Neural crest cell (in vitro differentiated cells): Measurements from ENCODE around the gene SSH2. TPM values are rescaled to one million over a fixed set of nuclear protein-coding genes. Genes with fewer than 3 reads are reported as not detected.
A peak's percentile ranks its signal among the peaks of the same experiment; 100 is the strongest.
"Not testable (repeated sequence)": the region's sequence is repeated elsewhere in the genome, so short reads cannot be mapped to it uniquely, and the experiment has no call there.

Experiments used
- DNase-seq: peaks from one replicate; pipeline ENCODE4 v3.0.0; 2021; ENCODE audit warnings: low read depth, mixed read lengths, low spot score
- H3K27ac Mint-ChIP-seq: one replicate; pipeline ENCODE4 v1.8.0; 2021; ENCODE audit warnings: mild to moderate bottlenecking, mixed read lengths; ENCODE audit not compliant: unreplicated experiment
- H3K27me3 Mint-ChIP-seq: 2 replicates; pipeline ENCODE4 v1.8.0; 2021; ENCODE audit warnings: low read depth, mild to moderate bottlenecking, mixed read lengths
- H3K36me3 Mint-ChIP-seq: 2 replicates; pipeline ENCODE4 v1.8.0; 2021; ENCODE audit warnings: low read depth, mild to moderate bottlenecking, mixed read lengths
- H3K4me1 Mint-ChIP-seq: 2 replicates; pipeline ENCODE4 v1.8.0; 2021; ENCODE audit warnings: mixed read lengths
- H3K4me3 Mint-ChIP-seq: one replicate; pipeline ENCODE4 v1.8.0; 2021; ENCODE audit warnings: mild to moderate bottlenecking, mixed read lengths
- H3K9me3 Mint-ChIP-seq: 2 replicates; pipeline ENCODE4 v1.8.0; 2021; ENCODE audit warnings: mixed read lengths
- CTCF ChIP-seq: fragments of 200-600 bp; sonication (generic); conservative IDR thresholded peaks from 2 replicates; pipeline ENCODE4 v1.5.0; 2021; ENCODE audit warnings: antibody characterized with exemption, mild to moderate bottlenecking
- total RNA-seq: library from RNA; stranded (reverse); gene quantifications from 2 replicates; pipeline ENCODE4 v1.2.1, GENCODE V29; 2021

Gene SSH2
- total RNA-seq, 1 donor from 2014 or later = 29.2 TPM

- no peak for TF ChIP-seq CTCF
- no peak for DNase-seq
- Mint-ChIP-seq H3K4me1 (peaks cover 16% of the 10 kb centered on the region), H3K4me3 (no peak overlapping the region), H3K27ac (no peak overlapping the region), H3K9me3 (no peaks in the 10 kb centered on the region), H3K36me3 (no peaks in the 10 kb centered on the region), H3K27me3 (no peaks in the 10 kb centered on the region)
Observed at GRCh38 chr17:29682987-29683386, 247.0 kb downstream of the SSH2 start.

- no peak for TF ChIP-seq CTCF
- H3K27ac Mint-ChIP-seq = no peak overlapping the region
- no peak for DNase-seq
- H3K4me1 Mint-ChIP-seq = peaks cover 20% of the 10 kb centered on the region
- no peaks in the 10 kb centered on the region for H3K27me3 Mint-ChIP-seq
- H3K9me3 Mint-ChIP-seq = no peaks in the 10 kb centered on the region
- peaks cover 2% of the 10 kb centered on the region for H3K36me3 Mint-ChIP-seq
- H3K4me3 Mint-ChIP-seq = no peak overlapping the region
Observed at GRCh38 chr17:29682054-29682453, 248.0 kb downstream of the SSH2 start.

- Mint-ChIP-seq H3K9me3 (no peaks in the 10 kb centered on the region), H3K4me1 (peaks cover 18% of the 10 kb centered on the region), H3K4me3 (no peak overlapping the region), H3K27ac (no peak overlapping the region), H3K36me3 (peaks cover 4% of the 10 kb centered on the region), H3K27me3 (no peaks in the 10 kb centered on the region)
- no peak for DNase-seq
- no peak for TF ChIP-seq CTCF
Observed at GRCh38 chr17:29677824-29678223, 252.2 kb downstream of the SSH2 start.

- Mint-ChIP-seq H3K36me3 (peaks cover 6% of the 10 kb centered on the region), H3K4me1 (peaks cover 14% of the 10 kb centered on the region), H3K9me3 (no peaks in the 10 kb centered on the region), H3K4me3 (no peak overlapping the region), H3K27ac (peak overlapping the region; percentile 62), H3K27me3 (no peaks in the 10 kb centered on the region)
- no peak for DNase-seq
- TF ChIP-seq CTCF = no peak
Observed at GRCh38 chr17:29677221-29677791, 252.7 kb downstream of the SSH2 start.

- not testable (repeated sequence) for H3K27me3 Mint-ChIP-seq, H3K4me1 Mint-ChIP-seq, H3K4me3 Mint-ChIP-seq, H3K27ac Mint-ChIP-seq, H3K36me3 Mint-ChIP-seq, H3K9me3 Mint-ChIP-seq, DNase-seq
Observed at GRCh38 chr17:29675961-29676360, 254.1 kb downstream of the SSH2 start.

- H3K27me3 Mint-ChIP-seq = no peaks in the 10 kb centered on the region
- H3K27ac Mint-ChIP-seq = no peak overlapping the region
- no peak overlapping the region for H3K4me3 Mint-ChIP-seq
- peaks cover 9% of the 10 kb centered on the region for H3K4me1 Mint-ChIP-seq
- no peak for TF ChIP-seq CTCF
- peaks cover 8% of the 10 kb centered on the region for H3K36me3 Mint-ChIP-seq
- no peaks in the 10 kb centered on the region for H3K9me3 Mint-ChIP-seq
- DNase-seq = no peak
Observed at GRCh38 chr17:29674281-29674680, 255.7 kb downstream of the SSH2 start.
